HepG2 (cell line): ENCODE data around the gene ENG. TPM values are rescaled to one million over a fixed set of nuclear protein-coding genes. Genes with fewer than 3 reads are reported as not detected.
A peak's percentile ranks its signal among the peaks of the same experiment; 100 is the strongest.

Experiments used
- CCAR2 ChIP-seq: fragments of 200-400 bp; formaldehyde crosslinking; optimal IDR thresholded peaks from 2 replicates; pipeline ENCODE3; 2018; ENCODE audit warnings: low read depth, mild to moderate bottlenecking, low read length, moderate library complexity
- EHMT2 ChIP-seq: fragments of 200-600 bp; sonication (generic); IDR thresholded peaks from 2 replicates; pipeline ENCODE4 v1.7.0; 2017; ENCODE audit warnings: antibody characterized with exemption, low read depth, low read length, borderline replicate concordance
- ETS1 ChIP-seq: sonication (generic); formaldehyde crosslinking; IDR thresholded peaks from 2 replicates; pipeline ENCODE4 v1.4.0; 2020; ENCODE audit warnings: missing genetic modification reagents
- KDM5B ChIP-seq: sonication (generic); formaldehyde crosslinking; IDR thresholded peaks from 2 replicates; pipeline ENCODE4 v1.4.0; 2020; ENCODE audit warnings: missing genetic modification reagents, mild to moderate bottlenecking, borderline replicate concordance
- MLLT10 ChIP-seq: sonication (generic); formaldehyde crosslinking; IDR thresholded peaks from 2 replicates; pipeline ENCODE4 v1.4.0; 2020; ENCODE audit warnings: missing genetic modification reagents
- NR3C1 ChIP-seq: sonication (generic); formaldehyde crosslinking; IDR thresholded peaks from 2 replicates; pipeline ENCODE4 v1.4.0; 2020; ENCODE audit warnings: missing genetic modification reagents
- PRPF4 ChIP-seq: fragments of 200-400 bp; formaldehyde crosslinking; IDR thresholded peaks from 2 replicates; pipeline ENCODE4 v1.6.1; 2016; ENCODE audit warnings: low read length, low read depth; ENCODE audit not compliant: poor library complexity, severe bottlenecking
- SIN3B ChIP-seq: fragments of 150-350 bp; IDR thresholded peaks from 2 replicates; pipeline ENCODE4 v1.6.1; 2014; ENCODE audit warnings: low read length
- TBX2 ChIP-seq: sonication (generic); formaldehyde crosslinking; IDR thresholded peaks from 2 replicates; pipeline ENCODE4 v1.5.0; 2020; ENCODE audit warnings: missing genetic modification reagents, mild to moderate bottlenecking, borderline replicate concordance
- THAP9 ChIP-seq: sonication (generic); formaldehyde crosslinking; IDR thresholded peaks from 2 replicates; pipeline ENCODE4; 2020; ENCODE audit warnings: missing genetic modification reagents, mild to moderate bottlenecking, borderline replicate concordance
- ZBTB37 ChIP-seq: sonication (generic); formaldehyde crosslinking; IDR thresholded peaks from 2 replicates; pipeline ENCODE4 v1.4.0; 2020; ENCODE audit warnings: mild to moderate bottlenecking, missing genetic modification reagents
- ZC3H13 ChIP-seq: sonication (generic); formaldehyde crosslinking; IDR thresholded peaks from 2 replicates; pipeline ENCODE4 v1.8.1; 2023; ENCODE audit warnings: mild to moderate bottlenecking, missing genetic modification reagents, moderate library complexity
- ZGPAT ChIP-seq: IDR thresholded peaks from 2 replicates; pipeline ENCODE4 v1.6.1; 2016; ENCODE audit warnings: mild to moderate bottlenecking
- ZNF34 ChIP-seq: sonication (generic); formaldehyde crosslinking; IDR thresholded peaks from 2 replicates; pipeline ENCODE4 v1.4.0; 2020; ENCODE audit warnings: mild to moderate bottlenecking, missing genetic modification reagents, borderline replicate concordance
- ZNF501 ChIP-seq: sonication (generic); formaldehyde crosslinking; IDR thresholded peaks from 2 replicates; pipeline ENCODE4 v1.5.1; 2020; ENCODE audit warnings: mild to moderate bottlenecking, moderate library complexity, missing genetic modification reagents
- ZNF724P ChIP-seq: sonication (generic); formaldehyde crosslinking; IDR thresholded peaks from 2 replicates; pipeline ENCODE4 v1.8.0; 2022; ENCODE audit warnings: missing genetic modification reagents, borderline replicate concordance
- ZSCAN31 ChIP-seq: sonication (generic); formaldehyde crosslinking; IDR thresholded peaks from 2 replicates; pipeline ENCODE4 v1.5.0; 2020; ENCODE audit warnings: low read depth, mild to moderate bottlenecking, missing genetic modification reagents
- ZSCAN5A ChIP-seq: sonication (generic); formaldehyde crosslinking; IDR thresholded peaks from 2 replicates; pipeline ENCODE4 v1.8.0; 2022; ENCODE audit warnings: mild to moderate bottlenecking, missing genetic modification reagents, borderline replicate concordance
- polyA plus RNA-seq, 8 experiments: library from polyadenylated mRNA; depleted of rRNA in 3 of 8; stranded (reverse) in 7 of 8; unstranded in 1 of 8; fragments of >200 nt; fragmentation: Illumina TruSeq in 4 of 8; extraction: Trizol in 4 of 8; gene quantifications; 2 replicates each; pipeline versions ENCODE4 v1.2.1 to v1.2.3, GENCODE V29; 2011 to 2016; ENCODE audit warnings: low read depth in 4 of 8, missing spikeins in 1 of 8, mixed read lengths in 1 of 8; ENCODE audit not compliant: insufficient read depth in 1 of 8
- total RNA-seq, 5 experiments: library from RNA; depleted of rRNA; stranded (reverse); fragments of >200 nt; fragmentation: Illumina TruSeq; extraction: Trizol; gene quantifications; 2 replicates each; pipeline ENCODE4 v1.2.3, GENCODE V29; 2016; ENCODE audit warnings: low read depth in 1 of 5

ENG gene
- total and polyA plus RNA-seq, 2 of the 13 experiments (the other 11 are each of a cell fraction or from before 2014, with no cell fraction given), result 0.02 to 1.1 TPM

- TF ChIP-seq ZNF724P (peak; percentile 79; the same call in 1 of the 2 replicates), THAP9 (no peak), MLLT10 (no peak), ZBTB37 (CRISPR knock-in tag) (0 out of 2 replicates have a peak, but pooled peaks have one; percentile 19), ZNF34 (no peak), PRPF4 (no peak), NR3C1 (CRISPR knock-in tag) (no peak), SIN3B (no peak), ZSCAN31 (CRISPR knock-in tag) (no peak), ZGPAT (CRISPR knock-in tag) (peak; percentile 64), ZSCAN5A (no peak), ZC3H13 (CRISPR knock-in tag) (no peak), TBX2 (CRISPR knock-in tag) (peak; percentile 22; the same call in 1 of the 2 replicates), EHMT2 (no peak), KDM5B (CRISPR knock-in tag) (peak; percentile 59), ZNF501 (peak; percentile 65), ETS1 (no peak), CCAR2 (no peak)
These were observed 26.0 kb downstream of the ENG start (continued) for GRCh38 chr9:127828262-127829031.
